ENCODE data around the gene PRSS53.

GRCh38 chr16:31094424-31095120, 5.8 kb upstream of the PRSS53 start, which contains the start of gene VKORC1:
- TF ChIP-seq CTCF (IDR thresholded peaks at IDR 0.05 in 8 of 11, conservative IDR thresholded peaks at IDR 0.05 in 3 of 11) (peak in 4 of 11 experiments; percentile 25 to 34 (median 28)), POLR2A (IDR thresholded peaks at IDR 0.05) (no peak)
